T-helper 1 cell treated with Interleukin-12 subunit alpha and Interleukin-12 subunit beta and Interleukin-4 antibody, amounts not matched to agents 30 μg/mL and 1 μg/mL, for 36 hours (primary cell): ENCODE data around the gene TUBA4A.
"Not testable (repeated sequence)": the region's sequence is repeated elsewhere in the genome, so short reads cannot be mapped to it uniquely, and the experiment has no call there.

Experiments
- H3K27ac Mint-ChIP-seq: one replicate; pipeline ENCODE4 v1.8.0; 2021; ENCODE audit warnings: mild to moderate bottlenecking, mixed read lengths
- H3K27me3 Mint-ChIP-seq: one replicate; pipeline ENCODE4 v1.8.0; 2021; ENCODE audit warnings: low read depth, mixed read lengths
- H3K36me3 Mint-ChIP-seq: one replicate; pipeline ENCODE4 v1.8.0; 2021; ENCODE audit warnings: low read depth, mixed read lengths
- H3K4me1 Mint-ChIP-seq: one replicate; pipeline ENCODE4 v1.8.0; 2021; ENCODE audit warnings: low read depth, mixed read lengths
- H3K4me3 Mint-ChIP-seq: one replicate; pipeline ENCODE4 v1.8.0; 2021; ENCODE audit warnings: mild to moderate bottlenecking, moderate library complexity, mixed read lengths
- H3K9me3 Mint-ChIP-seq: one replicate; pipeline ENCODE4 v1.8.0; 2021; ENCODE audit warnings: mixed read lengths

The TUBA4A gene

GRCh38 chr2:219207884-219208740, 45.6 kb downstream of the TUBA4A start:
- H3K9me3 Mint-ChIP-seq = peaks cover 4% of the 10 kb centered on the region
- H3K4me1 Mint-ChIP-seq = peaks cover 38% of the 10 kb centered on the region
- peaks cover 17% of the 10 kb centered on the region for H3K36me3 Mint-ChIP-seq
- H3K4me3 Mint-ChIP-seq = peak overlapping the region; percentile 86
- H3K27ac Mint-ChIP-seq = peak overlapping the region; percentile 73
- H3K27me3 Mint-ChIP-seq = no peaks in the 10 kb centered on the region

- Mint-ChIP-seq H3K36me3 (peaks cover 17% of the 10 kb centered on the region), H3K4me3 (peak overlapping the region; percentile 86), H3K9me3 (peaks cover 4% of the 10 kb centered on the region), H3K27ac (peak overlapping the region; percentile 67), H3K27me3 (no peaks in the 10 kb centered on the region), H3K4me1 (peaks cover 38% of the 10 kb centered on the region)
These were observed 46.4 kb downstream of the TUBA4A start for GRCh38 chr2:219207134-219207883.

DNA sequence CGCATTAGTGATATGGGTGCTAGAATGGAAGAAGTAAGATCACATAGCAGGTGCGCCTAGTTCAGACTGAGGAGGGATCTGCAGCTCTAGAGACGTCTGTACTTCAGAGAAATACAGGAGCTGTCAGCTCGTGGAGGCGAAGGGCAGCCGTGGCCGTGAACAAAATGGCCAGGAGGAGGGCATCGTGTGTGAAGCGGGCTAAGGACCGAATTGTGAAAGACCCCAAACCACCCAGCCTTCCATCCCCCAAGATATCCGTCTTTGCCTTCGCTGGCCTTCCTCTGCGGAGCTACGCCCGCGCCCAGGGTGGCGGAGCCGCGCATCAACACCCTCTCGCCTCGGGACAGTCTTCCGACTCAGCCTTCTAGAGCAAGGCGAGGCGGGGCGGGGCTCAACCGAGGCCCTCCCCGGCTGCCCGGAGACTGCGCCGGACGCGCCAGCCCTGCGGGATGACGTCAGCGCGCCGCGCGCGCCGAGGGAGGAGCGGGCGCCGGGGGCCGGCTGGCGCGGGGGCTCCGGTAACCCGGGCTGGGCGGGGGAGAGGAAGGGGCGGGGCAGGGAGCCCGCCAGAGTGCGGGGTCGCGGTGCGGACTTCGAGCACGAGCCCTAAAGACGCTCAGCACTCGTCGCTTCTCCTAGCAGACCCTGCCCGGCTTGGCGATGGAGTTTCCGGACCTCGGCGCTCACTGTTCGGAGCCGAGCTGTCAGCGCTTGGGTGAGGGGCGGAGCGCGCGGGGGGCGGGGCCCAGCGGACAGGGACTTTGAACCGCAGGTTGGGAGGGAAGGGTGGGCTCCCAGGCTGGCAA, 47.2 kb downstream of the TUBA4A start, which contains the start of gene ZFAND2B:
TSS of gene ZFAND2B (plus strand) at position 455 of the 806 bp plus-strand sequence. CDS start at position 661, 206 bp downstream.
- Mint-ChIP-seq H3K27me3 (no peaks in the 10 kb centered on the region), H3K4me3 (peak within 1 kb of the TSS; percentile 86), H3K4me1 (peaks cover 35% of the 10 kb centered on the region), H3K27ac (peak within 1 kb of the TSS; percentile 94), H3K36me3 (peaks cover 15% of the 10 kb centered on the region), H3K9me3 (peaks cover 4% of the 10 kb centered on the region)

GRCh38 chr2:219205981-219206327, 47.8 kb downstream of the TUBA4A start:
- Mint-ChIP-seq H3K4me3 (peak overlapping the region; percentile 86), H3K9me3 (peaks cover 4% of the 10 kb centered on the region), H3K27ac (peak overlapping the region; percentile 94), H3K4me1 (peaks cover 32% of the 10 kb centered on the region), H3K27me3 (no peaks in the 10 kb centered on the region), H3K36me3 (peaks cover 15% of the 10 kb centered on the region)

GRCh38 chr2:219205165-219205538, 48.6 kb downstream of the TUBA4A start:
- H3K27me3 Mint-ChIP-seq = no peaks in the 10 kb centered on the region
- H3K27ac Mint-ChIP-seq = no peak overlapping the region
- no peak overlapping the region for H3K4me3 Mint-ChIP-seq
- peaks cover 4% of the 10 kb centered on the region for H3K9me3 Mint-ChIP-seq
- peaks cover 15% of the 10 kb centered on the region for H3K36me3 Mint-ChIP-seq
- peaks cover 30% of the 10 kb centered on the region for H3K4me1 Mint-ChIP-seq

- Mint-ChIP-seq H3K27me3 (no peaks in the 10 kb centered on the region), H3K4me1 (peaks cover 25% of the 10 kb centered on the region), H3K36me3 (peaks cover 11% of the 10 kb centered on the region), H3K4me3 (no peak overlapping the region), H3K9me3 (peaks cover 4% of the 10 kb centered on the region), H3K27ac (no peak overlapping the region)
These were observed 49.1 kb downstream of the TUBA4A start for GRCh38 chr2:219204425-219205164.

DNA sequence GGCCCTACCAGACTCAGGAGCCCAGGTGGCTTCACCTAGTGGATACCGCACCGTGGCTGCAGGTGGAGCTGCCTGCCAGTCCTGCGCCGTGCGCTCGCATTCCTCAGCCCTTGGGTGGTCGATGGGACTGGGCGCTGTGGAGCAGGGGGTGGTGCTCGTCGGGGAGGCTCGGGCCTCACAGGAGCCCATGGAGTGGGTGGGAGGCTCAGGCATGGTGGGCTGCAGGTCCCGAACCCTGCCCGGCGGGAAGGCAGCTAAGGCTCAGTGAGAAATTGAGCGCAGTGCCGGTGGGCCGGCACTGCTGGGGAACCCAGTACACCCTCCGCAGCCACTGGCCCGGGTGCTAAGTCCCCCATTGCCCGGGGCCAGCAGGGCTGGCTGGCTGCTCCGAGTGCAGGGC, 52.4 kb downstream of the TUBA4A start:
- H3K27ac Mint-ChIP-seq, H3K36me3 Mint-ChIP-seq, H3K9me3 Mint-ChIP-seq, H3K4me3 Mint-ChIP-seq, H3K4me1 Mint-ChIP-seq, H3K27me3 Mint-ChIP-seq: not testable (repeated sequence)

DNA sequence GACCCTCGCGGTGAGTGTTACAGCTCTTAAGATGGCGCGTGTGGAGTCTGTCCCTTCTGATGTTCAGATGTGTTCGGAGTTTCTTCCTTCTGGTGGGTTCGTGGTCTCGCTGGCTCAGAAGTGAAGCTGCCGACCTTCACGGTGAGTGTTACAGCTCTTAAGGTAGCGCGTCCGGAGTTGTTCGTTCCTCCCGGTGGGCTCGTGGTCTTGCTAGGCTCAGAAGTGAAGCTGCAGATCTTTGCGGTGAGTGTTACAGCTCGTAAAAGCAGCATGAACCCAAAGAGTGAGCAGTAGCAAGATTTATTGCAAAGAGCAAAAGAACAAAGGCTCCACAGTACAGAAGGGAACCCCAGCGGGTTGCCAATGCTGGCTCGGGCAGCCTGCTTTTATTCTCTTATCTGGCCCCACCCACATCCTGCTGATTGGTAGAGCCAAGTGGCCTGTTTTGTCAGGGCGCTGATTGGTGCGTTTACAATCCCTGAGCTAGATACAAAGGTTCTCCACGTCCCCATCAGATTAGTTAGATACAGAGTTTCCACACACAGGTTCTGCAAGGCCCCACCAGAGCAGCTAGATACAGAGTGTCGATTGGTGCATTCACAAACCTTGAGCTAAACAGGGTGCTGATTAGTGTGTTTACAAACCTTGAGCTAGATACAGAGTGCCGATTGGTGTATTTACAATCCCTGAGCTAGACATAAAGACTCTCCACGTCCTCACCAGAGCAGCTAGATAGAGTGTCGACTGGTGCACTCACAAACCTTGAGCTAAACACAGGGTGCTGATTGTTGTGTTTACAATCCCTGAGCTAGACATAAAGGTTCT, 53.0 kb downstream of the TUBA4A start:
- H3K36me3 Mint-ChIP-seq, H3K27me3 Mint-ChIP-seq, H3K9me3 Mint-ChIP-seq, H3K4me1 Mint-ChIP-seq: not testable (repeated sequence)
- Mint-ChIP-seq H3K27ac (peak overlapping the region; percentile 53), H3K4me3 (peak overlapping the region; percentile 70)
